Liver (tissue), 9 donors: Measurements from ENCODE around the gene HEBP2. TPM values are rescaled to one million over a fixed set of nuclear protein-coding genes. Genes with fewer than 3 reads are reported as not detected.

Experiments used
- DNase-seq: peaks from one replicate; pipeline ENCODE4 v3.0.0-alpha.2; 2017; ENCODE audit warnings: low spot score
- H3K27ac ChIP-seq, 2 donors: one replicate each; pipeline ENCODE4 v1.7.0; 2013; ENCODE audit warnings: inconsistent platforms in 2 of 2, low read length in 2 of 2, control low read depth in 1 of 2, low read depth in 1 of 2, mild to moderate bottlenecking in 1 of 2
- H3K27me3 ChIP-seq, 4 donors: one replicate each; pipeline versions ENCODE4 v1.6.1 to v1.7.0; 2013; ENCODE audit warnings: low read length in 3 of 4, inconsistent platforms in 1 of 4, mild to moderate bottlenecking in 1 of 4, moderate library complexity in 1 of 4; ENCODE audit not compliant: control insufficient read depth in 4 of 4, insufficient read depth in 4 of 4
- H3K36me3 ChIP-seq, 4 donors: one replicate each; pipeline versions ENCODE4 v1.6.1 to v1.7.0; 2013; ENCODE audit warnings: low read length in 3 of 4, mild to moderate bottlenecking in 3 of 4, low read depth in 1 of 4, moderate library complexity in 1 of 4; ENCODE audit not compliant: control insufficient read depth in 4 of 4, insufficient read depth in 3 of 4
- H3K4me1 ChIP-seq, 4 donors: one replicate each; pipeline versions ENCODE4 v1.6.1 to v1.7.0; 2013; ENCODE audit warnings: low read length in 3 of 4, mild to moderate bottlenecking in 3 of 4, moderate library complexity in 1 of 4; ENCODE audit not compliant: control insufficient read depth in 4 of 4, insufficient read depth in 4 of 4
- H3K4me3 ChIP-seq, 3 donors: one replicate each; pipeline versions ENCODE4 v1.6.1 to v1.7.0; 2013; ENCODE audit warnings: low read length in 3 of 3, control low read depth in 1 of 3, low read depth in 1 of 3, mild to moderate bottlenecking in 1 of 3
- H3K9ac ChIP-seq, 2 donors: one replicate each; pipeline ENCODE4 v1.7.0; 2013; ENCODE audit warnings: low read length in 2 of 2, mild to moderate bottlenecking in 2 of 2, moderate library complexity in 2 of 2, control low read depth in 1 of 2, low read depth in 1 of 2
- H3K9me3 ChIP-seq, 4 donors: one replicate each; pipeline versions ENCODE4 v1.6.1 to v1.7.0; 2013; ENCODE audit warnings: low read length in 3 of 4; ENCODE audit not compliant: control insufficient read depth in 4 of 4
- FOXA2 ChIP-seq: IDR thresholded peaks from 2 replicates; pipeline ENCODE4 v1.6.1; 2016; ENCODE audit warnings: antibody characterized with exemption
- GABPA ChIP-seq, 2 donors: IDR thresholded peaks in 1 of 2; conservative IDR thresholded peaks in 1 of 2; 2 replicates each; pipeline ENCODE4 v1.6.1; 2016; ENCODE audit warnings: antibody characterized with exemption in 2 of 2, mild to moderate bottlenecking in 1 of 2, moderate library complexity in 1 of 2
- HNF4A ChIP-seq, 2 donors: conservative IDR thresholded peaks; 2 replicates each; pipeline ENCODE4 v1.6.1; 2016; ENCODE audit warnings: antibody characterized with exemption in 2 of 2, mild to moderate bottlenecking in 2 of 2
- HNF4G ChIP-seq: IDR thresholded peaks from 2 replicates; pipeline ENCODE4 v1.6.1; 2016; ENCODE audit warnings: antibody characterized with exemption
- NR2F2 ChIP-seq: IDR thresholded peaks from 2 replicates; pipeline ENCODE4 v1.6.1; 2016; ENCODE audit warnings: antibody characterized with exemption
- RAD21 ChIP-seq, 2 donors: IDR thresholded peaks; 2 replicates each; pipeline ENCODE4 v1.6.1; 2016; ENCODE audit warnings: antibody characterized with exemption in 2 of 2, mild to moderate bottlenecking in 2 of 2
- RXRA ChIP-seq, 2 donors: IDR thresholded peaks; 2 replicates each; pipeline ENCODE4 v1.6.1; 2017 to 2018; ENCODE audit warnings: antibody characterized with exemption in 2 of 2, mild to moderate bottlenecking in 1 of 2
- YY1 ChIP-seq: IDR thresholded peaks from 2 replicates; pipeline ENCODE4 v1.6.1; 2016; ENCODE audit warnings: antibody characterized with exemption, mild to moderate bottlenecking
- WGBS: extraction: QIAGEN DNeasy Blood & Tissue Kit; methylation state at CpG from one replicate; pipeline ENCODE4 v1.1.7; 2013; 5-methylcytosine and 5-hydroxymethylcytosine counted together
- polyA plus RNA-seq, 2 donors: library from polyadenylated mRNA; stranded (reverse) in 1 of 2; unstranded in 1 of 2; fragments of 200-250 nt in 1 of 2; fragments of >200 nt in 1 of 2; fragmentation: Nextera tagmentation in 1 of 2; extraction: Ambion mirVana in 1 of 2; gene quantifications; one replicate each; pipeline versions ENCODE4 v1.2.1 to v1.2.3, GENCODE V29; 2013 to 2015
- total RNA-seq, 2 donors: library from RNA; depleted of rRNA; stranded (reverse); fragments of >200 nt; gene quantifications; one replicate each; pipeline ENCODE4 v1.2.3, GENCODE V29; 2014
- TF ChIP-seq, protein P1 (sequence below): IDR thresholded peaks from 2 replicates; pipeline ENCODE4 v1.6.1; 2016; ENCODE audit warnings: antibody characterized with exemption
- TF ChIP-seq, protein P2 (sequence below): IDR thresholded peaks from 2 replicates; pipeline ENCODE4 v1.6.1; 2016; ENCODE audit warnings: antibody characterized with exemption, mild to moderate bottlenecking
- TF ChIP-seq, protein P3 (sequence below): fragments of 150-350 bp; IDR thresholded peaks from 2 replicates; pipeline ENCODE4 v1.5.1; 2017; ENCODE audit warnings: improper control_type of control experiment, low read depth, low read length; ENCODE audit not compliant: missing input control
- donor health status: healthy.
- donor health status: healthy.
- donor health status: healthy.
- donor health status: healthy.
- donor health status: healthy.

Gene HEBP2
- total and polyA plus RNA-seq, 4 donors, result 5.6 to 58.0 (median 16.8) TPM

DNA sequence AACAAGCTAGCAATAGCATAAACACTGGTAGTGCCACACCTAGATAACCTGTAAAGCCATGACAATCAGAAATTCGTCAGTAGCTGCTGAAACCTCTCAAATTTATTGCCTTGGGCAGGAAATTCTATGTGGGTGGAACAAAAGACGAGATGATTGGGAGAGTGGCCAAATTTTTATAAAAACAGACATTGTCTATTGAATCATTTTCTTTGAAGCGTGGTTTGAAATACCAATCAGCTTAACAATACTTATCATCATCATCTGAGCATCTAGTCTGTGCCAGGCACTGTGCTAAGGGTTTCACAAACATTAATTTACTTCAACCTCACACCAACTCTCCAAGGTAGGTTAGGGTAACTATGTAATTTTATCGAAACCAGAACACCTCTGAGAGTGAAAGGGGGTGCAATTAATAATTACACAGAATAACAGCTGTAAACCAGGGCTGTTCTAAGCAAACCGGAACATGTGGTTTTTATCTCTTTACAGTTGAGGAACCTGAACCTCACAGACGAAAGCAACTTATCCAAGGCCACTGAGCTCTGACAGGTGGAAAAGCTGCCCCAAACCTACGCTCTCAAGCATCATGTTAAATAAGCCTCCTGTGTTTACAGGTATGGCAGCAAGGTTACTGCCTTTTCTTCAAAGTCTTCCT is 51.9 kb downstream of the HEBP2 start:
- WGBS, result 68% methylated on average over 7 of the region's 7 CpGs
- Histone ChIP-seq H3K36me3 (peaks cover 0 to 27% (median under 1%) of the 10 kb centered on the region in 4 donors), H3K9ac (no peak overlapping the region), H3K27ac (no peak overlapping the region), H3K4me3 (no peak overlapping the region), H3K4me1 (no peaks in the 10 kb centered on the region), H3K27me3 (no peaks in the 10 kb centered on the region), H3K9me3 (no peaks in the 10 kb centered on the region)
- DNase-seq, result no peak
- TF ChIP-seq RAD21 (IDR thresholded peaks at IDR 0.05) (no peak), RXRA (IDR thresholded peaks at IDR 0.05) (no peak), NR2F2 (no peak), HNF4A (conservative IDR thresholded peaks at IDR 0.05) (no peak), FOXA2 (no peak), HNF4G (no peak)
- TF ChIP-seq, protein P1, sequence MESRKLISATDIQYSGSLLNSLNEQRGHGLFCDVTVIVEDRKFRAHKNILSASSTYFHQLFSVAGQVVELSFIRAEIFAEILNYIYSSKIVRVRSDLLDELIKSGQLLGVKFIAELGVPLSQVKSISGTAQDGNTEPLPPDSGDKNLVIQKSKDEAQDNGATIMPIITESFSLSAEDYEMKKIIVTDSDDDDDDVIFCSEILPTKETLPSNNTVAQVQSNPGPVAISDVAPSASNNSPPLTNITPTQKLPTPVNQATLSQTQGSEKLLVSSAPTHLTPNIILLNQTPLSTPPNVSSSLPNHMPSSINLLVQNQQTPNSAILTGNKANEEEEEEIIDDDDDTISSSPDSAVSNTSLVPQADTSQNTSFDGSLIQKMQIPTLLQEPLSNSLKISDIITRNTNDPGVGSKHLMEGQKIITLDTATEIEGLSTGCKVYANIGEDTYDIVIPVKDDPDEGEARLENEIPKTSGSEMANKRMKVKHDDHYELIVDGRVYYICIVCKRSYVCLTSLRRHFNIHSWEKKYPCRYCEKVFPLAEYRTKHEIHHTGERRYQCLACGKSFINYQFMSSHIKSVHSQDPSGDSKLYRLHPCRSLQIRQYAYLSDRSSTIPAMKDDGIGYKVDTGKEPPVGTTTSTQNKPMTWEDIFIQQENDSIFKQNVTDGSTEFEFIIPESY, result no peak
- TF ChIP-seq, protein P2, sequence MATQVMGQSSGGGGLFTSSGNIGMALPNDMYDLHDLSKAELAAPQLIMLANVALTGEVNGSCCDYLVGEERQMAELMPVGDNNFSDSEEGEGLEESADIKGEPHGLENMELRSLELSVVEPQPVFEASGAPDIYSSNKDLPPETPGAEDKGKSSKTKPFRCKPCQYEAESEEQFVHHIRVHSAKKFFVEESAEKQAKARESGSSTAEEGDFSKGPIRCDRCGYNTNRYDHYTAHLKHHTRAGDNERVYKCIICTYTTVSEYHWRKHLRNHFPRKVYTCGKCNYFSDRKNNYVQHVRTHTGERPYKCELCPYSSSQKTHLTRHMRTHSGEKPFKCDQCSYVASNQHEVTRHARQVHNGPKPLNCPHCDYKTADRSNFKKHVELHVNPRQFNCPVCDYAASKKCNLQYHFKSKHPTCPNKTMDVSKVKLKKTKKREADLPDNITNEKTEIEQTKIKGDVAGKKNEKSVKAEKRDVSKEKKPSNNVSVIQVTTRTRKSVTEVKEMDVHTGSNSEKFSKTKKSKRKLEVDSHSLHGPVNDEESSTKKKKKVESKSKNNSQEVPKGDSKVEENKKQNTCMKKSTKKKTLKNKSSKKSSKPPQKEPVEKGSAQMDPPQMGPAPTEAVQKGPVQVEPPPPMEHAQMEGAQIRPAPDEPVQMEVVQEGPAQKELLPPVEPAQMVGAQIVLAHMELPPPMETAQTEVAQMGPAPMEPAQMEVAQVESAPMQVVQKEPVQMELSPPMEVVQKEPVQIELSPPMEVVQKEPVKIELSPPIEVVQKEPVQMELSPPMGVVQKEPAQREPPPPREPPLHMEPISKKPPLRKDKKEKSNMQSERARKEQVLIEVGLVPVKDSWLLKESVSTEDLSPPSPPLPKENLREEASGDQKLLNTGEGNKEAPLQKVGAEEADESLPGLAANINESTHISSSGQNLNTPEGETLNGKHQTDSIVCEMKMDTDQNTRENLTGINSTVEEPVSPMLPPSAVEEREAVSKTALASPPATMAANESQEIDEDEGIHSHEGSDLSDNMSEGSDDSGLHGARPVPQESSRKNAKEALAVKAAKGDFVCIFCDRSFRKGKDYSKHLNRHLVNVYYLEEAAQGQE, result no peak

DNA sequence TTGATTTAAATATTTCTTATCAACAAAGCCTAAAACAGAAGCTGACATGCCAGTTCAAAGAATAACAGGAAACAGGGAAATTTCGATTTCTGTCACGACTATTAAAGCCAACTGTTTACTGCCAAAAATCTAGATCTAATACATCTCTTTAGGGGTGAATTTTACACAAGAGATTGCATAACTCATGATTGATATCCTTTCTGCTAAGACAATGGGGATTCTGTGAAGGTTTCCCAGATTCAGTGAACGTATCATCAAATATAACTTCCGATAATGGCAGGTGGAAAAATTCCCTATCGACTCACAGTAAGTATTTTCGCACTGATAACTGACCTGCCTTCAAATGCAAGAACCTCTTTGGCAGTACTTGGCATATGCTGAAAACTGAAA is 52.4 kb downstream of the HEBP2 start:
- 62% methylated on average over 6 of the region's 6 CpGs for WGBS
- no peak overlapping the region for H3K9ac ChIP-seq
- no peaks in the 10 kb centered on the region for H3K27me3 ChIP-seq
- no peak overlapping the region for H3K4me3 ChIP-seq
- no peaks in the 10 kb centered on the region for H3K9me3 ChIP-seq
- no peaks in the 10 kb centered on the region for H3K4me1 ChIP-seq
- TF ChIP-seq GABPA (IDR thresholded peaks at IDR 0.05 in 1 of 2, conservative IDR thresholded peaks at IDR 0.05 in 1 of 2) (no peak), NR2F2 (no peak), YY1 (no peak), FOXA2 (no peak)
- TF ChIP-seq, protein P3, sequence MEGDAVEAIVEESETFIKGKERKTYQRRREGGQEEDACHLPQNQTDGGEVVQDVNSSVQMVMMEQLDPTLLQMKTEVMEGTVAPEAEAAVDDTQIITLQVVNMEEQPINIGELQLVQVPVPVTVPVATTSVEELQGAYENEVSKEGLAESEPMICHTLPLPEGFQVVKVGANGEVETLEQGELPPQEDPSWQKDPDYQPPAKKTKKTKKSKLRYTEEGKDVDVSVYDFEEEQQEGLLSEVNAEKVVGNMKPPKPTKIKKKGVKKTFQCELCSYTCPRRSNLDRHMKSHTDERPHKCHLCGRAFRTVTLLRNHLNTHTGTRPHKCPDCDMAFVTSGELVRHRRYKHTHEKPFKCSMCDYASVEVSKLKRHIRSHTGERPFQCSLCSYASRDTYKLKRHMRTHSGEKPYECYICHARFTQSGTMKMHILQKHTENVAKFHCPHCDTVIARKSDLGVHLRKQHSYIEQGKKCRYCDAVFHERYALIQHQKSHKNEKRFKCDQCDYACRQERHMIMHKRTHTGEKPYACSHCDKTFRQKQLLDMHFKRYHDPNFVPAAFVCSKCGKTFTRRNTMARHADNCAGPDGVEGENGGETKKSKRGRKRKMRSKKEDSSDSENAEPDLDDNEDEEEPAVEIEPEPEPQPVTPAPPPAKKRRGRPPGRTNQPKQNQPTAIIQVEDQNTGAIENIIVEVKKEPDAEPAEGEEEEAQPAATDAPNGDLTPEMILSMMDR, result no peak
- H3K36me3 ChIP-seq, result peaks cover 0 to 27% (median under 1%) of the 10 kb centered on the region in 4 donors
- DNase-seq, result no peak
- H3K27ac ChIP-seq, result no peak overlapping the region
